WTC11 (cell line): ENCODE measurements around the gene PTPRF. TPM values are rescaled to one million over a fixed set of nuclear protein-coding genes. Genes with fewer than 3 reads are reported as not detected.

Experiments used
- ATAC-seq: fragments of 200-7000 bp; cut with Tn5 transposase; 2 replicates; pipeline ENCODE4 v1.10.0; 2021; ENCODE audit warnings: mild to moderate bottlenecking, moderate library complexity
- CTCF ChIA-PET: fragments of 300-600 bp; sonication (Branson Sonifier 250); formaldehyde crosslinking; loops from one replicate; lab custom pipeline; 2021; ENCODE audit warnings: antibody characterized with exemption; lab: Charles Lee
- POLR2A ChIA-PET: fragments of 350-600 bp; sonication (Branson Sonifier 250); formaldehyde crosslinking; loops from one replicate; lab custom pipeline; 2021; ENCODE audit warnings: antibody characterized with exemption; lab: Charles Lee
- DNase-seq: peaks from one replicate; pipeline ENCODE4 v3.0.0; 2021; ENCODE audit warnings: low spot score
- H3K27ac Mint-ChIP-seq: 2 replicates; pipeline ENCODE4 v1.8.0; 2021; ENCODE audit warnings: mixed read lengths
- H3K27me3 Mint-ChIP-seq: 2 replicates; pipeline ENCODE4 v1.8.0; 2021; ENCODE audit warnings: low read depth, mild to moderate bottlenecking, moderate library complexity, mixed read lengths
- H3K36me3 Mint-ChIP-seq: 2 replicates; pipeline ENCODE4 v1.8.0; 2021; ENCODE audit warnings: mixed read lengths
- H3K4me1 Mint-ChIP-seq: 2 replicates; pipeline ENCODE4 v1.8.0; 2022; ENCODE audit warnings: mixed read lengths
- H3K4me3 Mint-ChIP-seq: 2 replicates; pipeline ENCODE4 v1.8.0; 2021; ENCODE audit warnings: mild to moderate bottlenecking, moderate library complexity, mixed read lengths
- H3K9me3 Mint-ChIP-seq: 2 replicates; pipeline ENCODE4 v1.8.0; 2021; ENCODE audit warnings: mixed read lengths
- CBFB ChIP-seq: sonication (generic); formaldehyde crosslinking; IDR thresholded peaks from 2 replicates; pipeline ENCODE4 v1.8.1; 2022; ENCODE audit warnings: mild to moderate bottlenecking, low read depth, missing genetic modification reagents
- CREM ChIP-seq: sonication (generic); formaldehyde crosslinking; IDR thresholded peaks from 2 replicates; pipeline ENCODE4 v1.8.1; 2022; ENCODE audit warnings: mild to moderate bottlenecking, missing genetic modification reagents, moderate library complexity
- ETV6 ChIP-seq: sonication (generic); formaldehyde crosslinking; IDR thresholded peaks from 2 replicates; pipeline ENCODE4 v1.8.1; 2022; ENCODE audit warnings: mild to moderate bottlenecking, missing genetic modification reagents
- FOXJ3 ChIP-seq: sonication (generic); formaldehyde crosslinking; IDR thresholded peaks from 2 replicates; pipeline ENCODE4 v1.9.0; 2021; ENCODE audit warnings: missing genetic modification reagents, mild to moderate bottlenecking, borderline replicate concordance
- GABPB1 ChIP-seq: sonication (generic); formaldehyde crosslinking; IDR thresholded peaks from 2 replicates; pipeline ENCODE4 v1.8.1; 2023; ENCODE audit warnings: mild to moderate bottlenecking, missing genetic modification reagents
- IRF2 ChIP-seq: sonication (generic); formaldehyde crosslinking; IDR thresholded peaks from 2 replicates; pipeline ENCODE4 v1.8.0; 2022; ENCODE audit warnings: low read depth, missing genetic modification reagents, borderline replicate concordance
- NFYB ChIP-seq: sonication (generic); formaldehyde crosslinking; conservative IDR thresholded peaks from 2 replicates; pipeline ENCODE4 v1.8.0; 2022; ENCODE audit warnings: low read depth, missing genetic modification reagents
- NR2C2 ChIP-seq: sonication (generic); formaldehyde crosslinking; IDR thresholded peaks from 2 replicates; pipeline ENCODE4 v1.8.0; 2022; ENCODE audit warnings: mild to moderate bottlenecking, missing genetic modification reagents
- TCF7 ChIP-seq: sonication (generic); formaldehyde crosslinking; IDR thresholded peaks from 2 replicates; pipeline ENCODE4 v1.8.0; 2022; ENCODE audit warnings: mild to moderate bottlenecking, low read depth, missing genetic modification reagents, moderate library complexity
- TP53 ChIP-seq: sonication (generic); formaldehyde crosslinking; IDR thresholded peaks from 2 replicates; pipeline ENCODE4 v1.8.1; 2023; ENCODE audit warnings: mild to moderate bottlenecking, missing genetic modification reagents
- ZNF232 ChIP-seq: sonication (generic); formaldehyde crosslinking; IDR thresholded peaks from 2 replicates; pipeline ENCODE4 v1.8.0; 2022; ENCODE audit warnings: mild to moderate bottlenecking, missing genetic modification reagents
- ZNF416 ChIP-seq: fragments of 250-450 bp; sonication (Bioruptor Pico); IDR thresholded peaks from 2 replicates; pipeline ENCODE4 v1.9.0; 2021; ENCODE audit warnings: mild to moderate bottlenecking, inconsistent platforms
- ZNF423 ChIP-seq: fragments of 250-450 bp; sonication (Bioruptor Pico); IDR thresholded peaks from 2 replicates; pipeline ENCODE4 v2.1.2; 2022; ENCODE audit warnings: mild to moderate bottlenecking, moderate library complexity
- total RNA-seq: library from RNA; stranded (reverse); gene quantifications from 3 replicates; pipeline ENCODE4 v1.2.3, GENCODE V29; 2021
- TF ChIP-seq, protein P1 (sequence below): fragments of 250-450 bp; sonication (Bioruptor Pico); IDR thresholded peaks from 2 replicates; pipeline ENCODE4 v1.8.0; 2021; ENCODE audit warnings: mild to moderate bottlenecking
- TF ChIP-seq, protein P2 (sequence below): sonication (generic); formaldehyde crosslinking; IDR thresholded peaks from 2 replicates; pipeline ENCODE4 v1.8.1; 2023; ENCODE audit warnings: mild to moderate bottlenecking, moderate library complexity, missing genetic modification reagents
- TF ChIP-seq, protein P3 (sequence below): sonication (generic); formaldehyde crosslinking; IDR thresholded peaks from 2 replicates; pipeline ENCODE4 v1.8.1; 2022; ENCODE audit warnings: mild to moderate bottlenecking, moderate library complexity, missing genetic modification reagents
- TF ChIP-seq, protein P4 (sequence below): fragments of 250-450 bp; sonication (Bioruptor Pico); IDR thresholded peaks from 2 replicates; pipeline ENCODE4 v2.1.2; 2022; ENCODE audit warnings: mild to moderate bottlenecking, moderate library complexity
- TF ChIP-seq, protein P5 (sequence below): sonication (generic); formaldehyde crosslinking; IDR thresholded peaks from 2 replicates; pipeline ENCODE4 v1.8.1; 2023; ENCODE audit warnings: mild to moderate bottlenecking, missing genetic modification reagents
- TF ChIP-seq, protein P6 (sequence below): fragments of 250-450 bp; sonication (Bioruptor Pico); IDR thresholded peaks from 2 replicates; pipeline ENCODE4 v1.9.0; 2021; ENCODE audit warnings: mild to moderate bottlenecking

Gene PTPRF
- total RNA-seq, 1 experiment from 2014 or later, result 248 TPM

DNA sequence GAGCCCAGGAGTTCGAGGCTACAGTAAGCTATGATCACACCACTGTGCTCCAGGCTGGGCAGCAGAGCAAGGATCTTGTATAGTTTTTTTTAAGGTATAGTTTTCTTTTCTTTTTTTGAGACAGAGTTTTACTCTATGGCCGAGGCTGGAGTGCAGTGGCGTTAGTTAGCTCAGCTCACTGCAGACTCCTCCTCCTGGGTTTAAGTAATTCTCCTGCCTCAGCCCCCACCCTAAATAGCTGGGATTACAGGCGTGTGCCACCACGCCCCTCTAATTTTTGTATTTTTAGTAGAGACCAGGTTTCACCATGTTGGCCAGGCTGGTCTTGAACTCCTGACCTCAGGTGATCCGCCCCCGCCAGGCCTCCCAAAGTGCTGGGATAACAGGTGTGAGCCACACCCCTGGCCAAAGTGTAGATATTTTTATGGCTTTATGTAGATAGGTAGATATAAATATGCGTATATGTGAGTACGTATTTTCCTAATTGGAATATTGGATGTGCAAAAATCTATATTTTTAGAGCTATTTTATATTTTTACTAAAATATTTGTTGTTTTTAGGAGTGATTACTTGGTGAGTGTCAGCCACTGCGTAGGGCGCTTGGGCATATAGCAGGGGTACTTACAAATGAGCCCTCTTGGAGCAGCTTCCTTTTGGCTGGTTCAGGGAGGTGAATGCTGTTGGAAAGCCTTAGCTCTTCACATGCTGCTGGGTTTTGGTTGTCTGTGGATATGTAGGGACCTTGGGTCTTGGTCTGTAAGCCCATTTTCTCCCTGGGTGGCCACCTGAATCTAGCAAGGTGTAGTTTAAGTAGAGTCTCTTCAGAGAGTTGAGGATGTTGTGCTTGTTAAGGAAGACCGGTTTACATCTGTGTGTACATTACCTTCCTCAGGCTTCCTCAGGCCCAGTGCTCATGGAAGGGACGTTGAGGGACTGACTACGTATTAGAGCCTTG lies 128.8 kb downstream of the PTPRF start:
- CTCF ChIA-PET, result interaction anchor here (0.6 to 3.0 kb wide), 6 partner anchors 8 to 276 kb away, joined by 3 to 21 read pairs (median 8); partner anchors contain the start of gene KDM4A
- TF ChIP-seq, protein P1, sequence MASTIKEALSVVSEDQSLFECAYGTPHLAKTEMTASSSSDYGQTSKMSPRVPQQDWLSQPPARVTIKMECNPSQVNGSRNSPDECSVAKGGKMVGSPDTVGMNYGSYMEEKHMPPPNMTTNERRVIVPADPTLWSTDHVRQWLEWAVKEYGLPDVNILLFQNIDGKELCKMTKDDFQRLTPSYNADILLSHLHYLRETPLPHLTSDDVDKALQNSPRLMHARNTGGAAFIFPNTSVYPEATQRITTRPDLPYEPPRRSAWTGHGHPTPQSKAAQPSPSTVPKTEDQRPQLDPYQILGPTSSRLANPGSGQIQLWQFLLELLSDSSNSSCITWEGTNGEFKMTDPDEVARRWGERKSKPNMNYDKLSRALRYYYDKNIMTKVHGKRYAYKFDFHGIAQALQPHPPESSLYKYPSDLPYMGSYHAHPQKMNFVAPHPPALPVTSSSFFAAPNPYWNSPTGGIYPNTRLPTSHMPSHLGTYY (CRISPR knock-in tag), result no peak
- no peak for TF ChIP-seq TP53
- TF ChIP-seq, protein P2, sequence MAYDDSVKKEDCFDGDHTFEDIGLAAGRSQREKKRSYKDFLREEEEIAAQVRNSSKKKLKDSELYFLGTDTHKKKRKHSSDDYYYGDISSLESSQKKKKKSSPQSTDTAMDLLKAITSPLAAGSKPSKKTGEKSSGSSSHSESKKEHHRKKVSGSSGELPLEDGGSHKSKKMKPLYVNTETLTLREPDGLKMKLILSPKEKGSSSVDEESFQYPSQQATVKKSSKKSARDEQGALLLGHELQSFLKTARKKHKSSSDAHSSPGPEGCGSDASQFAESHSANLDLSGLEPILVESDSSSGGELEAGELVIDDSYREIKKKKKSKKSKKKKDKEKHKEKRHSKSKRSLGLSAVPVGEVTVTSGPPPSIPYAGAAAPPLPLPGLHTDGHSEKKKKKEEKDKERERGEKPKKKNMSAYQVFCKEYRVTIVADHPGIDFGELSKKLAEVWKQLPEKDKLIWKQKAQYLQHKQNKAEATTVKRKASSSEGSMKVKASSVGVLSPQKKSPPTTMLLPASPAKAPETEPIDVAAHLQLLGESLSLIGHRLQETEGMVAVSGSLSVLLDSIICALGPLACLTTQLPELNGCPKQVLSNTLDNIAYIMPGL (CRISPR knock-in tag), result no peak
- TF ChIP-seq IRF2 (CRISPR knock-in tag), result no peak
- no peak for TF ChIP-seq ZNF416 (CRISPR knock-in tag)
- no peak for TF ChIP-seq NFYB (CRISPR knock-in tag)
- TF ChIP-seq, protein P3, sequence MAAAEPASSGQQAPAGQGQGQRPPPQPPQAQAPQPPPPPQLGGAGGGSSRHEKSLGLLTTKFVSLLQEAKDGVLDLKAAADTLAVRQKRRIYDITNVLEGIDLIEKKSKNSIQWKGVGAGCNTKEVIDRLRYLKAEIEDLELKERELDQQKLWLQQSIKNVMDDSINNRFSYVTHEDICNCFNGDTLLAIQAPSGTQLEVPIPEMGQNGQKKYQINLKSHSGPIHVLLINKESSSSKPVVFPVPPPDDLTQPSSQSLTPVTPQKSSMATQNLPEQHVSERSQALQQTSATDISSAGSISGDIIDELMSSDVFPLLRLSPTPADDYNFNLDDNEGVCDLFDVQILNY, result no peak
- TF ChIP-seq CBFB, result no peak
- no peak for TF ChIP-seq TCF7 (CRISPR knock-in tag)
- no peak for TF ChIP-seq CREM (CRISPR knock-in tag)
- no peak for TF ChIP-seq ETV6 (CRISPR knock-in tag)
- TF ChIP-seq, protein P4, sequence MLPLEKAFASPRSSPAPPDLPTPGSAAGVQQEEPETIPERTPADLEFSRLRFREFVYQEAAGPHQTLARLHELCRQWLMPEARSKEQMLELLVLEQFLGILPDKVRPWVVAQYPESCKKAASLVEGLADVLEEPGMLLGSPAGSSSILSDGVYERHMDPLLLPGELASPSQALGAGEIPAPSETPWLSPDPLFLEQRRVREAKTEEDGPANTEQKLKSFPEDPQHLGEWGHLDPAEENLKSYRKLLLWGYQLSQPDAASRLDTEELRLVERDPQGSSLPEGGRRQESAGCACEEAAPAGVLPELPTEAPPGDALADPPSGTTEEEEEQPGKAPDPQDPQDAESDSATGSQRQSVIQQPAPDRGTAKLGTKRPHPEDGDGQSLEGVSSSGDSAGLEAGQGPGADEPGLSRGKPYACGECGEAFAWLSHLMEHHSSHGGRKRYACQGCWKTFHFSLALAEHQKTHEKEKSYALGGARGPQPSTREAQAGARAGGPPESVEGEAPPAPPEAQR (CRISPR knock-in tag), result no peak
- no peak for TF ChIP-seq GABPB1
- TF ChIP-seq, protein P5, sequence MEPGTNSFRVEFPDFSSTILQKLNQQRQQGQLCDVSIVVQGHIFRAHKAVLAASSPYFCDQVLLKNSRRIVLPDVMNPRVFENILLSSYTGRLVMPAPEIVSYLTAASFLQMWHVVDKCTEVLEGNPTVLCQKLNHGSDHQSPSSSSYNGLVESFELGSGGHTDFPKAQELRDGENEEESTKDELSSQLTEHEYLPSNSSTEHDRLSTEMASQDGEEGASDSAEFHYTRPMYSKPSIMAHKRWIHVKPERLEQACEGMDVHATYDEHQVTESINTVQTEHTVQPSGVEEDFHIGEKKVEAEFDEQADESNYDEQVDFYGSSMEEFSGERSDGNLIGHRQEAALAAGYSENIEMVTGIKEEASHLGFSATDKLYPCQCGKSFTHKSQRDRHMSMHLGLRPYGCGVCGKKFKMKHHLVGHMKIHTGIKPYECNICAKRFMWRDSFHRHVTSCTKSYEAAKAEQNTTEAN, result no peak
- TF ChIP-seq NR2C2 (CRISPR knock-in tag), result no peak
- no peak for TF ChIP-seq ZNF423
- TF ChIP-seq ZNF232 (CRISPR knock-in tag), result no peak
- no peak for TF ChIP-seq FOXJ3 (CRISPR knock-in tag)
- TF ChIP-seq, protein P6, sequence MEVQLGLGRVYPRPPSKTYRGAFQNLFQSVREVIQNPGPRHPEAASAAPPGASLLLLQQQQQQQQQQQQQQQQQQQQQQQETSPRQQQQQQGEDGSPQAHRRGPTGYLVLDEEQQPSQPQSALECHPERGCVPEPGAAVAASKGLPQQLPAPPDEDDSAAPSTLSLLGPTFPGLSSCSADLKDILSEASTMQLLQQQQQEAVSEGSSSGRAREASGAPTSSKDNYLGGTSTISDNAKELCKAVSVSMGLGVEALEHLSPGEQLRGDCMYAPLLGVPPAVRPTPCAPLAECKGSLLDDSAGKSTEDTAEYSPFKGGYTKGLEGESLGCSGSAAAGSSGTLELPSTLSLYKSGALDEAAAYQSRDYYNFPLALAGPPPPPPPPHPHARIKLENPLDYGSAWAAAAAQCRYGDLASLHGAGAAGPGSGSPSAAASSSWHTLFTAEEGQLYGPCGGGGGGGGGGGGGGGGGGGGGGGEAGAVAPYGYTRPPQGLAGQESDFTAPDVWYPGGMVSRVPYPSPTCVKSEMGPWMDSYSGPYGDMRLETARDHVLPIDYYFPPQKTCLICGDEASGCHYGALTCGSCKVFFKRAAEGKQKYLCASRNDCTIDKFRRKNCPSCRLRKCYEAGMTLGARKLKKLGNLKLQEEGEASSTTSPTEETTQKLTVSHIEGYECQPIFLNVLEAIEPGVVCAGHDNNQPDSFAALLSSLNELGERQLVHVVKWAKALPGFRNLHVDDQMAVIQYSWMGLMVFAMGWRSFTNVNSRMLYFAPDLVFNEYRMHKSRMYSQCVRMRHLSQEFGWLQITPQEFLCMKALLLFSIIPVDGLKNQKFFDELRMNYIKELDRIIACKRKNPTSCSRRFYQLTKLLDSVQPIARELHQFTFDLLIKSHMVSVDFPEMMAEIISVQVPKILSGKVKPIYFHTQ (CRISPR knock-in tag), result no peak
- TF ChIP-seq, all 79 proteins: peak for 0
- H3K4me1 Mint-ChIP-seq, result peaks cover 27% of the 10 kb centered on the region
- H3K27me3 Mint-ChIP-seq, result no peaks in the 10 kb centered on the region; the same call in 1 of the 2 replicates
- ATAC-seq (peak; percentile 77), DNase-seq (no peak)
- H3K9me3 Mint-ChIP-seq, result no peaks in the 10 kb centered on the region
- H3K4me3 Mint-ChIP-seq, result peak overlapping the region; percentile 41
- peaks cover 76% of the 10 kb centered on the region for H3K36me3 Mint-ChIP-seq
- H3K27ac Mint-ChIP-seq, result peak overlapping the region; percentile 98
- POLR2A ChIA-PET, result interaction anchor here (0.6 to 3.0 kb wide), 5 partner anchors 9 to 109 kb away, joined by 3 to 50 read pairs (median 3); partner anchors contain the start of gene KDM4A
